ENCODE data around the gene HSF2BP.

DNA sequence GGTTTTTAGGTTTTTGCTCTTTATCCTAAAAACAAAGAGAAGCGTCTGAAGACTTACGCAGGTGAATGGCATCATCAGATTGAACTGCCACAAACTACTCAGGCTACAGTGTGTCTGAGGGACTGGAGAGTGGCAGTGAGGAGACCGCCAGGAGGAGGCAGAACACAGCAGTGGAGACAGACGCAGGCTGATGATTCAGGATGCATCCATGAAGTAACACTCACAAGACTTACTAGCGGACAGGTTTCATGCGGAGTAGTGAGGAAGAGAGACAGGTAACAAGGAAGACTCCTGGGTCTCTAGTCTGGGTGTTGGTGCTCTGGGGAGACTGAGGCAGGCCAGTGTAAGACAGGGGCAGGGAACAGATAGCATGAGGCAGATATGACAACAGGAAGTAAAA lies 5.7 kb downstream of the HSF2BP start:
- TF ChIP-seq, protein P1, sequence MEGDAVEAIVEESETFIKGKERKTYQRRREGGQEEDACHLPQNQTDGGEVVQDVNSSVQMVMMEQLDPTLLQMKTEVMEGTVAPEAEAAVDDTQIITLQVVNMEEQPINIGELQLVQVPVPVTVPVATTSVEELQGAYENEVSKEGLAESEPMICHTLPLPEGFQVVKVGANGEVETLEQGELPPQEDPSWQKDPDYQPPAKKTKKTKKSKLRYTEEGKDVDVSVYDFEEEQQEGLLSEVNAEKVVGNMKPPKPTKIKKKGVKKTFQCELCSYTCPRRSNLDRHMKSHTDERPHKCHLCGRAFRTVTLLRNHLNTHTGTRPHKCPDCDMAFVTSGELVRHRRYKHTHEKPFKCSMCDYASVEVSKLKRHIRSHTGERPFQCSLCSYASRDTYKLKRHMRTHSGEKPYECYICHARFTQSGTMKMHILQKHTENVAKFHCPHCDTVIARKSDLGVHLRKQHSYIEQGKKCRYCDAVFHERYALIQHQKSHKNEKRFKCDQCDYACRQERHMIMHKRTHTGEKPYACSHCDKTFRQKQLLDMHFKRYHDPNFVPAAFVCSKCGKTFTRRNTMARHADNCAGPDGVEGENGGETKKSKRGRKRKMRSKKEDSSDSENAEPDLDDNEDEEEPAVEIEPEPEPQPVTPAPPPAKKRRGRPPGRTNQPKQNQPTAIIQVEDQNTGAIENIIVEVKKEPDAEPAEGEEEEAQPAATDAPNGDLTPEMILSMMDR (IDR thresholded peaks at IDR 0.05), result no peak
- no peak for TF ChIP-seq POLR2AphosphoS5 (IDR thresholded peaks at IDR 0.05)
- TF ChIP-seq POLR2A (IDR thresholded peaks at IDR 0.05), result no peak
- TF ChIP-seq EP300 (IDR thresholded peaks at IDR 0.05), result no peak

Measured in upper lobe of left lung (tissue), 4 donors.